Hindlimb muscle (tissue), 1 donor: ENCODE measurements around the gene NABP2. TPM values are rescaled to one million over a fixed set of nuclear protein-coding genes. Genes with fewer than 3 reads are reported as not detected.

Experiments
- DNase-seq: peaks from one replicate; pipeline ENCODE4 v3.0.0-alpha.2; 2013
- polyA plus RNA-seq: library from polyadenylated mRNA; unstranded; fragments of 120-200 nt; gene quantifications from one replicate; pipeline ENCODE4 v1.2.1, GENCODE V29; 2013; ENCODE audit not compliant: insufficient read length

The NABP2 gene
- polyA plus RNA-seq, 1 donor: 17.4 TPM

GRCh38 chr12:56213878-56214277 is 10.3 kb upstream of the NABP2 start:
- no peak for DNase-seq

GRCh38 chr12:56216461-56216860 is 7.7 kb upstream of the NABP2 start:
- DNase-seq: no peak

GRCh38 chr12:56219840-56220239 is 4.3 kb upstream of the NABP2 start:
- DNase-seq: no peak

- DNase-seq: no peak
These were observed 3.4 kb upstream of the NABP2 start for GRCh38 chr12:56220611-56221231.

DNA sequence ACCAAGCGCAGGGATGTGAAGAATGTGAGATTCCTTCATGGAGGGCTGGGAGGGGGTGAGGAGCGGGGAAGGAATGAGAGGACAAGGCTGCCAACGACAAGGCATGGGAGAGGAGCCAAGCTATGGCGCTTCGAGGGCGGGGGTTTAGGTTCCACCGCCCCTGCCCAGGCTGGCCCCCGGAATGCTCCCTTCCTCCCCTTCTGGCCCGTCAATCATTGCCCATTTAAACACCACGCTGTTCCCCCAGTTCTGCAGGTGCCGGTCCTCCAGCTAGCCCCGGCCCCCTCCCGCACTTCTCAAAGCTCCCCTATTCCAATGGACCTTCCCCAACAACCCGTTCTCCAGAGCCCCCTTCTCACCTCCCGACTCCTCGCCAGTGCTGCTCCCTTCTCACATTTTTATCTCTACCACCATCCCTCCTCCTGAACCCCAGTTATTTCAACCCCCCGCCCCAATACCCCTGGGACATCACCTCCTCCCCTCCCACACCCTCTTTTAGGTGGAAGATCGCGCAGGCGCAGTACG is 2.8 kb upstream of the NABP2 start:
- DNase-seq: peak; percentile 72

DNA sequence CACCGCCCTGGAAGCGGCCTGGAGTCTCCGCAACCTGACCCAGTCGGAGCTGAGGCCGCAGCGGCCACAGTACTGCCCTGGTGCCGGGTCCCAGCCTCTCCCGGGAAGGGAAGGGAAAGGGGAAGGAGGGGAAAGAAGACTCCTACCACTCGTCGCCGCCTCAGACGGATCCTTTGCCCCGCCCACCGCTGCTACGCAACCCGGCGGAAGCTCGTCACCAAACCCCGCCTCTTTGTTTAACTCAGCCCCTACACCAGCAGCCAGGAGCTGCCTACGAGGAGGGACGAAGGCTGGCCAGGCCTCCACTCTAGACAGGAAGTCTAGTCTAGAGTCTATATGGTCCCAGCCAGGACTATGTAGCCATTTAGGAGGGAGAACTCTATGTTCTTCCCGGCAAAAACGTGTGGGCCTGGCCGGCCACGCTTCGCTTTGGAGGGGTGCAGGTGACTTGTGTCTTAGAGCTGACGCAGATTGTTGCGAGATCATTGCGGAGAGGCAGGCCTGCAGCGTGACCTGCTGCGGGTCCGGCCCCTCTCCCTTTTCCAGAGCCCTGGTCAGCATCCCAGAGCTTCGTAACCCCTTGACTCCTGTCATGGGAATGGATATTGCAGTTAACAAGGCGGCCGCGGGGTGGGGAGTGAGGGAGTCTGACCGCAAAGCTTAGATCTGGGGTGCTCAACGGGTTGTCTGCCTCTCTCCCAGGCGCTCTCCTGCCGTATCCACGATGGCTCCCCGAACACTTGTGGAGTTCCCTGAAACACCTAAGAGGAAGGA is 2.2 kb upstream of the NABP2 start, which contains the start of gene RNF41:
Gene RNF41, minus strand, starts transcription at position 166 of the 774 bp plus-strand sequence. CDS start 7,875 bp downstream, outside the sequence.
- peak; percentile 98 for DNase-seq

- no peak for DNase-seq
These were observed 1.6 kb upstream of the NABP2 start for GRCh38 chr12:56222531-56222895.

- no peak for DNase-seq
These were observed 506 bp upstream of the NABP2 start for GRCh38 chr12:56223571-56224101.

DNA sequence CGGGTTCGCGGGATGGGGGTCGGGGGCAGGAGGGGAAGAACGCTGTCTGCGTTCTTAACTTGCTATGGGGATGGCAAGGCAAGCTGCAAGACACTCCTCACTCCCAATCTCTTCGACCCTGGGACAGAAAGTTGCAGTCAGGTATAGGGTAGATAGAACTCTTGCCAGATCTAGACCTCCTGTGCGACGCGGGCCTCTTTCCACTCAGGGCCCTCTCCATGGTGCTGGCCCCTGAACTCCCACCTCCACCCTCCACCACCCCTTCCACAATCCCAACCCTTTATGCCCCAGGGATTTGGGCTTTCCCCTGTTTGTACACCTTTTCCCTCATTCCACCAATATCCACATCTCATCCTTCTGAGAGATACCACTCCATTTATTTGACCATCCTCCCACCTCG is 812 bp downstream of the NABP2 start:
- DNase-seq: no peak

DNA sequence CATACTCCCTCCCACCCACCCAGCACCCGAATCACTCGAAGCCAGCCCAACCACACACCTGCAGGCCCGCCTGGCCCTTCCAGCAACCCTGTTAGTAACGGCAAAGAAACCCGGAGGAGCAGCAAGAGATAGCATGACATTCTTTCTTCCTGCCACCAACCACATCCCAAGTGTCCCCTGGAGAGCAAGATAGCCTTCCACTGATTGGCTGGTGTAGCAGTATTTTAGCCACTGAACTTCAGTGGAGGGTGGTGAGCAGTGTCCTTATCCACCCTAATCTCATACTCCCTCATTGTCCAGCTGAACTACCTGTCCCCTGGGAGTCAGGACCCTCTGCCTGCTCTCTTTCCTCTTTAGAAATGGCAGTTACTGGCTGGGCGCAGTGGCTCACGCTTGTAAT is 4.9 kb downstream of the NABP2 start:
- DNase-seq: no peak

DNA sequence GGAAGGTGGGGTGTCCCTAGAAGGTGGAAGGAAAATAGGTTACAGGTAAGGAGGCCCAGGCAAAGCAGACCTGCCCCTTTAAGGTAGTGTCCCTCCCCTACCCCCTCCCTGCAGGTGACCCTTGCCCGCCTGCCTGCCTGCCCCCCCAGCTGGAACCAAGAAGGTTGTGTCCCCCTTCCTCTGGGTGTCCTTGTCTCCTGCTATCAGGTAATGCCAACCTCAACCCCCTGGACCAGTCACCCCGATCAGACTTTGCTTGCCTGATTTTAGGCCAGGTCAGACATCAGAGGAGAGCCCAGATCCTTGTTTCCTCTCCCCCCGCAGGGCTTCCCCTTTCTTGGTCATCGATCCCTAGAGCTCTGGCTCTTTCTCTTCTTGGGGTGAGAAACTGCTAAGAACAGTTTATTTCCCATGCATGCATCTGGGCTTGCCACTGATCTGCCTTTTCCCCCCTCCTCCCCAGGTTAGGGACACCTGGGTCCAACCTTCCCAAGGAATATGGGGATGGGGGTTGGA is 5.8 kb downstream of the NABP2 start, which contains the start of gene SLC39A5:
Gene SLC39A5, plus strand, starts transcription at position 136 of the 516 bp plus-strand sequence. CDS start 1,224 bp downstream, outside the sequence.
- DNase-seq: no peak

- DNase-seq: no peak
These were observed 6.5 kb downstream of the NABP2 start for GRCh38 chr12:56230432-56231183.

- DNase-seq: no peak
These were observed 7.0 kb downstream of the NABP2 start for GRCh38 chr12:56231184-56231582.

DNA sequence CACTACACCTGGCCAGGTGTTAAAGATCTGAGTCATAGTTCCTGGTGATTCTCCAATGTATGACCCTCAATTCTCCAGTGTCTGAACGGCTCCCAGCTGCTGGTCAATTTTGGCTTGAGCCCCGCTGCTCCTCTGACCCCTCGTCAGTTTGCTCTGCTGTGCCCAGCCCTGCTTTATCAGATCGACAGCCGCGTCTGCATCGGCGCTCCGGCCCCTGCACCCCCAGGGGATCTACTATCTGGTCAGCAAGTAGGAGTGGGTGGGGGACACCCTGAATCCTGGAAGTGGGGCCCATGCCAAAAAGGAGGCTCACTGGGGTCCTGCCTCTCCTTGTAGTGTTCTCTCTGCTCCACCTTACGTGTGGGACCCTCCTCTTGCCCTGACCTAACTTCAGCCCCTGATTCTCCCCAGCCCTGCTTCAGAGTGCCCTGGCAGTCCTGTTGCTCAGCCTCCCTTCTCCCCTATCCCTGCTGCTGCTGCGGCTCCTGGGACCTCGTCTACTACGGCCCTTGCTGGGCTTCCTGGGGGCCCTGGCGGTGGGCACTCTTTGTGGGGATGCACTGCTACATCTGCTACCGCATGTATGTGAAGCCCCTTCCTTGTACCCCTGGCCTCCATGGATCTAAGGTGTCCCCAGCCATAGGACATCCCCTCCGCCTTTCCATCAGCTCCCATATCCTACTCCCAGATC is 10.7 kb downstream of the NABP2 start:
- DNase-seq: no peak

GRCh38 chr12:56236091-56236490 is 11.9 kb downstream of the NABP2 start:
- DNase-seq: no peak

DNA sequence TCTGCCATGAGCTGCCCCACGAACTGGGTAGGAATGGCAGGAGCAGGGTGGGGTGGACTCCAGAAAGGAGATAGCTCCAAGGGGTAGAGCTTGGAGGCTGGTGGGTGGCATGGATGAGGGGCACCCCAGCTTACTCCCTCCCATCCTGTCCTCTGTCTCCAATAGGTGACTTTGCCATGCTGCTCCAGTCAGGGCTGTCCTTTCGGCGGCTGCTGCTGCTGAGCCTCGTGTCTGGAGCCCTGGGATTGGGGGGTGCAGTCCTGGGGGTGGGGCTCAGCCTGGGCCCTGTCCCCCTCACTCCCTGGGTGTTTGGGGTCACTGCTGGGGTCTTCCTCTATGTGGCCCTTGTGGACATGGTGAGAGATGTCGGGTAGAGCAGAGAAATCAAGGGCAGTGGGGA is 12.8 kb downstream of the NABP2 start:
- DNase-seq: no peak

DNA sequence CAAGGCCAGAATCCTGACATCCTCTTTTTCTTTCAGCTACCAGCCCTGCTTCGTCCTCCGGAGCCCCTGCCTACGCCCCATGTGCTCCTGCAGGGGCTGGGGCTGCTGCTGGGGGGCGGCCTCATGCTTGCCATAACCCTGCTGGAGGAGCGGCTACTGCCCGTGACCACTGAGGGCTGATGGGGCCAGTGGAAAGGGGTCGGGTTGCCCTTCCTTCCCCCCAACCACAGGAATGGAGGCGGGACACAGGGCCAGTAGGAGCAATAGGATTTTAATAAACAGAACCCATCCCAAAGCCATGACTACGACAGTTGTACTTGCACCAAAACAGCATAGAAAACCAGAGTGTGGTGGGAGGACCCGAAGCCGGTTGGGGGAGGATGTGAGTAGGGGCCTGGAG is 13.4 kb downstream of the NABP2 start:
- no peak for DNase-seq

GRCh38 chr12:56241424-56242303 is 17.5 kb downstream of the NABP2 start:
- DNase-seq: no peak

- no peak for DNase-seq
These were observed 18.8 kb downstream of the NABP2 start for GRCh38 chr12:56242986-56243385.

- DNase-seq: no peak
These were observed 19.6 kb downstream of the NABP2 start for GRCh38 chr12:56243731-56244181.

DNA sequence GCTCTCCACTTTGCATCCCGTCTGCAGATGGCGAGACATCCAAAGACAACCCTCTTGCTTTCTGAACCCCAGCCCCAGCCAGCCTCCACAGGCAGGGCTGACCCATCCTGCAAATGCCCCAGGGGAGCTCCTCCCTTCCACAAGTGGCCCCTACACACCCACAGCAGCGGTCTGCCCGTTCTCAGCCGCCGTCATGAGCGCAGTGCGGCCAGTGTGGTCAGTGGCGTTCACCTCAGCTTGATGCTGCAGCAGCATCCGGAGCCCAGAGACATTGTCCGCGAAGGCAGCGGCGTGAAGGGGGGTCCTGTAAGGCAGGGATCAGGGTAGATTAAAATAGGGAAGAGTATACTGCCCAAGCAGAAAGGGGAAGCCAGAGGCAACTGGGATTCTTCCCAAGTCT is 20.4 kb downstream of the NABP2 start:
- DNase-seq: no peak
